ENCODE data around the gene C11orf58.

Gene C11orf58

DNA sequence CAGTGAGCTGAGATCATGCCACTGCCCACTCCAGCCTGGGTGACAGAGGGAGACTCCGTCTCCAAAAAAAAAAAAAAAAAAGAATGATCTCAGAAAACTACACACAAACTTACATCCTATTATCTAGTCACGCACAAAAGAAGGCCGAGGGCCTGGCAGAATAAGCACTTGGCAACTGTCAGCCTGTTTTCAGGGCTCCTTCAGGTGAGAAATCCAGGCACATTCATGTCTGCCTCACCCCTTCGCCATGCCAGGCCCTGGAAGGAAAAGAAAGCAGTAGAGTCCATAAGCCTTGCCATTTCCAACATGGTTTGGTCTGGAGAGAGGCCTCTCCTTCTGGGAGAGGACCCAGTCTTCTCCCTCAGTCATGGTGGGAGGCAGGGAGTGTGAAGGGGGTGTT, 30.9 kb downstream of the C11orf58 start:
- no peak for DNase-seq

DNA sequence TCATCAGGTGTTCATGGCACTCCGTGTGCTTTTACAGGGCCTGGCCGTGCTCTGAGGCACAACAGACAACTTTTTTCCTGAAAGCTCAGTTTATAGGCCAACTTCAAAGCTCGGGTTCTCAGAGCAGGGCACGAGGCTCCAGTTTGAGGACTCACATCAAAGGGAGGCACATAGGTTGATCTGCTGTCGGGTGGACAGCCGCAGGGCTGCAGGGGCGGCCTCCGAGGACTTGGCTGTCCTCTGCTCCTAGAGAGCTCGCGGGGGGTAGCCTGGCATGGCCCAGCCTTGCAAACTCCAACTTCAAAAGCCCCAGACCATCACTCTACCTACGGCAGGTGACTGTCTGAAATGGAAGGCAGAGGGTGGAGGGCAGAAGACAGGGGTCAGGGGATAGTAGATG, 31.6 kb downstream of the C11orf58 start:
- DNase-seq: no peak

DNA sequence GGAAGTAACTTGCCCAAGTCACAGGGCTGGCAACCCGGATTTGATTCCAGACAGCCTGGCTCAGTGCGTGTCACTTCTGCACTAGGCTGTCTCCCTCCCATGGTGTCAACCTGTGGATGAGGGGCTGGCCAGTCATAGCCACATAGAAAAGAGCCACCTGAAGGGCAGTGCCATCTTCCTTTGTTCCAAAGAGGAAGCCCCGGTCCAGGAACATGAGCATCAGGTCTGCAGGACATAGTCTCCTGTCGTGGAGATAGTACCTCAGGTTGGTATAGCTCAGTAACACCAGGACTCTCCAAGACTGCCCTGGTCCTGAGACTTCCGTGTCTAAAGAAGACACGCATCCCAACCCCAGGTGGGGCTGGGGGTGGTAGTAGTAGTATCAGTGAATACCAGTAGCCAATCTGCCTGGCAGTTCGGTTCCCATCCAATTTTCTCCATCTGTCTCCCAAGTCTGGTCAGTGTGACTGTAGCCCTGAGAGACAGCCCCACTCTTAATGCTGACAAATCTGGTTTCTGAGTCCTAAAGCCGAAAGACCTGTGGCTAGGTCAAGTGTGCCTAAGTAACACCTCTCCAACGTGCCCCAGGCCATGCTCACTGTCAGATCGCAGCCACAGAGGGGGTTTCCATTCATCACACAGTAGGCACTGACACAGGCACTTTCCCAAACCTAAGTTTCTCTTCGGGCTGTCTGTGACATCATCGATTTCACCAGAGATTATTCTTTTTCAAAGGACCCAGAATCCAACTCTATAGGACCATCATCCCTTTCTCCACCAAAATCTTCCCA, 33.1 kb downstream of the C11orf58 start:
- DNase-seq: no peak

DNA sequence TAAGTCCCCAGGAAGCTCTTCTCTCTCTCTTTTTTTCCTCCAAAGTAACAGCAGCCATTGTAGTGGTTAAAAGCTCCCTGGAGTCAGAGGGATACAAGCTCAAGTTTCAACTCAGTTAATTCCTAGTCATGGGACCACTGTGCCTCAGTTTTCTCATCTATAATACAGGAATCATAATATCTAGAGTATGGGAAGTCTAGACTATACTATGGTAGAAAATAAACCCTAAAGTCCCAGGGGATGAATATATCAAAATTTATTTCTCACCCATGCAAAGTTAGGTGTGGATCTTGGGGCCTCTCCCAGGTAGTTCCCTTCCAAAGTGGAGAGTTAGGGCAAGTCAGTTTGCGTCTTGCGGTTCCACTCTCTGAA, 33.7 kb downstream of the C11orf58 start:
- no peak for DNase-seq

DNA sequence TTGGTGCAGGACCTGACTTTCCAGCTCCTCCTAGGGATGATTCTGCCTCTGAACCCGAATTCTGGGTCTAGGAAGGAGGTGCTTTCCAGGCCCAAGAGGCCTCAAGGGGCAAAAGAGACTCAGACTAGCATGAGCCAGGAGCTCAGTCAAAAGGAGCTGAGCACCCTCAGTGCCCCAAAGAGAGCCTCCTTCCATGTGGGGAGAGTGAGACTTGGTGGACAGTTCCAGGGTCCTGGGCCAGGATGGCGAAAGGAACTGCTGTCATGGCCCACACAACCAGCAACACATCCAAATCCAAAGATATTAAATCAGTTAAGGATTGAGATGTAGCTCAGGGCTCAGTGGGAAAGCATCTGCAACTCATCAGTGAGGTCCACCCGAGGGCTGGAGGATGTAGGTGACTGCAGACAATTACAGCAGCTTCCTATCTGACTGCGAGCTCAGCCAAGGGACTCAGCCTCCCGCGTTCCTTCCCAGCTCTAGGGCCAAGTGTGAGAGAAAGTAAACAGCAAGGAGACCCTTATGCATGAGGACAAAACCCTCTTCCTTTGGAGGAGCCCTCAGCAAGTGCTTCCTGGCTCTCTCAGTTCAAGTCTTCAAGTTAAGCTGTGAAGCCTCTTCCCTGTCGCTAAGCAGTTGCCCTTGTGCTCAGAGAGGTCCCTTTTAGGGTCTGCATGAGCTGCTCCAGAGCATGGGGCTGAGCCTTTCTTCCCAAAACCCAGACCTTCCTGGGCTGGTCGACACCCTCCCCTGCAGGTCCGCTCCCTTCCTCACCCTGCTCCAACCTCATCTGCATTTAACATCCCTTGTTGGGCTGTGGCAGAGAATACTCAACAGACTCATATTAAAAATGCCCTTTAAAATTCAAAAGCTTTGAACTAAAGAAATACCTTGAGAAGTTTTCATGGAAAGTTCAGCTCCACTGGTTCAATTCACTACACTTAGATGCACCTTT, 35.8 kb downstream of the C11orf58 start:
- no peak for DNase-seq

DNA sequence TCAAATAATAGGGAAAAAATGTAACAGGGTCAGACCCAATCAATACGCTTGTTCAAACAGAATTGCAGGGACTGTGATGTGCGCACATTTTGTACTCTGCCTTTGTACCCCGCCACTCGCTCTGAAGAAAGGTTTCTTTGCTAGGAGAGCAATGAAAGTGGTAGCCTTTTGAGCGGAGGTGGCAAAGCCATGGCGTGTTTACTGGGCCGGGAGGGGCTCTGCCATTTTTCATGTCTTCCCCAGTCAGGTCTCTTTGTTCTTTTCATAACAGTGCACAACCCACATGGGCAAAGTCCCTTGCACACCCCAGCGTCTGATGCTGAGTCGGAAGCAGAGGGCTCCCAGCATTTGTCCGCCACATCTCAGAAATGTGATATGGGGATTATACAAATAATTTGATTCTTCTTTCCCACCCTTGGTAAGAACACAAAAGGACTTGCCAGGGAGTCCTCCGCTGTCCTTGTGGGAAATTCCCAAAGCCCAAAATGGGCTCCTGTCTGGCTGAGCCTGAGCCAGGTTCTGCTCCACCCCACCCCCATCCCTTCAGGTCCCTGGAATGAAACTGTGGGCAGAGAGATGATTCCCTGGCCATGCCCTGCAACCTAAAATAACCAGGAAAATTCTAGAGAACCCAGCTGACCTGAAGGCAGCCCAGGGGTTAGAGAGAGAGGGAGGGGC, 36.6 kb downstream of the C11orf58 start:
- DNase-seq: no peak

DNA sequence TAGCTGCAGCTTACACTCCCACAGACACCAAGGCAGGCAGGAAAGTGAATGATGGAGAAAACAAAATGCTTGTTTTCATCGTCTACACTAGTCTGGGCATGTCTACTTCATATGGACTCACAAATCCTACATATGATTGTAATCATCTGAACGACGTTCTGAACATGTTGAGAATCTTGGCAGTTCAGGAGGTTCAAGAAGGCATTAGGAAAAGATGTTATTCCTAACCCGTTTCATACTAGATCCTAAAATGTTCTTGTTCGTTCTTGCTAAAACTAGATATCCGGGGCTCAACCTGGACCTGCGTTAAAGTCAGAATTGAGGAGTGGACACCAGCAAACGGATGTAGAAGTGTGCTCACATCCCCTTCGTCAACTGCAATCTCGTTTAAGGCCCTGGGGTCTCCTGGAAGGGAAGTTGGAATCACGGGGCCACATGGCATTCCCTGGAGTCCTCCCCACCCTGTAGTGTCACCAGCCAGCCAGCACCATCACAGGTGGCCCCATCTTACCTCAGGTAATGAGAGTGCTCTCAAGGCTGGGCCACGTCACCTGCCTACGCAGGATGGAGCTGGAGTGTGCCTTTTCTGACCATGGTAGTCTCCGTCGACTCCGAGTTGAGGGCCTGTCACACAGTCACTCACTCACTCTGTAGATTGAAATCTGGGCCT, 37.3 kb downstream of the C11orf58 start:
- DNase-seq: no peak

DNA sequence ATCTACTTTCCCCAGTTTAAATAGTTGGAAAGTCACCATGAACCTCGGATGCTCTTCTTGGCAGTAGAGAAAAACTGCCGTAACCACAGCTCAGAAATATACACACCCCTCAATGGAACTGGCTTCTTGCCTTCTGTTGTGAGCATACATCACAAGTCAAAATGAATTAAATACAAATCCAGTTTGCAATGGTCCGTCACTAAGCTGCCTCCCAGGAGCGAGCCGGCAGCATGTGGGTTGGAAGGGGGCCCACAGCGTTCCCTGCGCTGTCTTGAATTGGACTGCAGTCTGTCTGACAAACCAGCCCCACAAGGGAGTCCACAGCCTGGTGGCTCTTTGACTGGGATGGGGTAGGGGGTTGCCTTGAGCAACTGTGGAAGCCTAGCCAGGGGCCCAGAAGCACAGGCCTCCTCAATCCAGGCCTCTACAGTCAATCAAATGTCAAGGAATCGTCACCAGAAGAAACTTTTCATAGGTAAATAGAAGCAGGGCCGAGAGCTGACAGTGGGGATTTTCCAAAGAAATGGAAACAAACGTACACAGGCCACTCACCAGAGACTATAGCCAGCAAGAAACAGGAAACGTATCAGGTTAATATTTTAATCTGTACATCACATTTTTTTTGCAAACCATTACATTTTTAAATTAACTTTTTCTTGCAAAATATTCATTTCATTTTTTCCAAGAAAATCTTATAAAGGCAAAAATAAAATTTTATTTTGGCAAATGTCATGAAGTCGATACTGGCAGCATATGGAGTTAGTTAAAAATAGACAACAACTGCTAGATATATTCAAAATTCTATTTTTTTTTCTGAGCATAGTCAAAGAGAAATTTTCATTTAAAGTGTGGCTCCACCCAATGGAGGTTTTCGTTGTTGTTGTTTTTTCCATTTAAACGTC, 38.5 kb downstream of the C11orf58 start:
- DNase-seq: no peak

DNA sequence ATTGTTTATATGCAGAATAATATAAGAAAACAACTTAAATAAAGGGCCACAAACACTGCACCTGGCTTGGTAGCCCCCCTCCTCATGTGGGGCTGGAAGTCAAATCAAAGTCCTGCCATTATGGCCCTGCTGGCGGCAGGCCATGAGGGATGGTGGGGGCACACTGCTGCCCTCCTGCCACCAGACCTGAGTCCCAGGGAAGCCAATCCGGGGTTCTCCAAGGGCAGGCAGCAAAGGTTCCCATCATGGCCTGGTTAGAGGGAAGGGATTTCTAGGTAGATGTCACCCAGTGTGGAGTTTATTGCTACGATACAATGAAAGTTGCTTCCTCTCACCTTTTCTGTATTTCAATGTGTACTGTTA, 39.1 kb downstream of the C11orf58 start:
- DNase-seq: no peak

DNA sequence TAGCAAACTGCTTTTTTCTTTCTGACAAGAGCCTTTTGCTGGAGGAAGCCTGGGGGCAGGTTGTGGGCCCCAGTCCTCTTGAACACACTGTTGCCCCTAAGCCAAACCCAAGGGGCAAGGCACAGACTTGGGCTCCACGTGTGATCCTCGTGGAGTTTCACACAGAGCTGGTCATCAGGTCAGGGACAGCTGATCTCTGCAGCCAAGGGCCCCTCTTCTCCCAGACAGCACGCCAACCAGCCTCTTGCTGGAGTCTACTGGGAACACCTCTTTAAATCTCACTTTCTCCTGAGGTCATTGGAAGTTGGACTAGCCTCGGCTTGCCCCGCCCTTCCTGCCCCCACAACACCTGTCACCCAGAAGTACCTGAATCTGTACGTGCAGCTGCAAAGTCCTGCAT, 39.8 kb downstream of the C11orf58 start:
- no peak for DNase-seq

DNA sequence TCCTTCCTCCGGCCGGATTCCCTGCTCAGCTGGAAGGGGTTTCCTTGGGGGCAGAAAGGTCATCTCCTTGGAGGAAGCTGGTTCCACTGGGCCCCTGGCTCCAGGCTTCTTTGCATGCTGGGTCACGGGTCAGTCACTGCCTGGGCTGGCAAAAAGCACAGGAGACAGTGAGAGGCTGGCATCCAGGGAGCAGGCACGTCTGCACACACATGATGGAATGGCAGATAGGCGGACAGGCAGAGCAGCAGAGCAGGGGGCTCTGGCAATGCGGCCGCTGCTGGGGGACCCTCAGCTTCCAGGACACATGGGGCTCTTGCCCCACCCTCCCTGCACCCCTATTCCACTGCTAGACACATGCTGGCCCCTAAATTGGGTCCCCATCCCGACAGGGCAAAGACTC, 40.4 kb downstream of the C11orf58 start:
- no peak for DNase-seq

DNA sequence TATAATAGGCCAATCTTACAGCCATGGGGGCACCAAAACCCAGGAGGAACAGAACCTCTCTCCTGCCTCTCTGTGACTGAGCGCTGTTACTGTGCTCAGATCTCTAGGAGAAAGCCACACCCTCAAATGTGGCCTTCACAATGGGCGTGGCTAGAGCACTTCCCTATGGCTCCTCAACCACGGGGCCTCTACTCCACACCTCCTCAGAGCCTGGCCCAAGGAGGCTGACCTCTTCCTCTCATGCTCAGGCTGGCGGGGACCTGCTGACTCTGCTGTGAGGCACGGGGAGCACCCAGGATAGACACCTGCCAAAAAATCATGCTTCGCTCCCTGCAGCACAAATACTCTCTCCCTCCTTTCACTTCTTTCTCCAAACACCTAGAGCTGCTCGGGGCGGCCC, 41.0 kb downstream of the C11orf58 start:
- no peak for DNase-seq

DNA sequence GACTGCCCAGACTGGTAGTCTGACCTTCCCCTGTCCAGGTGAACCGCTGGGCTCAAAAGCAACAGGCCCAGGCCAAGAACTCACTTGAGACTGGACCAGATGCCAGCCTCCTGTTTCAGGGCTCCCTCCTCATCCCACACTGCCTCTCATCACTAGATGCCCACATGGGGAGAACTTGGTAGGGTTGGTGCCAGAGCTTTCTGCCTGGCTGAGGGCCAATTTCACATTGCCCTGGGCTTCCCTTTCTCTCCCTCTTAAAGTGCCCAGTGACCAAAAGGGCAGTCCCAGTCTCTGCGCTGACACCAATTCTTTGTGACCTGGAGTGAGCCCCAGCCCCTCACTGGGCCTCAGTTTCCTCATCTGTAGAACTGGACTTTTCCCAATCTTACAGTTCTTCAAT, 41.7 kb downstream of the C11orf58 start:
- DNase-seq: no peak

DNA sequence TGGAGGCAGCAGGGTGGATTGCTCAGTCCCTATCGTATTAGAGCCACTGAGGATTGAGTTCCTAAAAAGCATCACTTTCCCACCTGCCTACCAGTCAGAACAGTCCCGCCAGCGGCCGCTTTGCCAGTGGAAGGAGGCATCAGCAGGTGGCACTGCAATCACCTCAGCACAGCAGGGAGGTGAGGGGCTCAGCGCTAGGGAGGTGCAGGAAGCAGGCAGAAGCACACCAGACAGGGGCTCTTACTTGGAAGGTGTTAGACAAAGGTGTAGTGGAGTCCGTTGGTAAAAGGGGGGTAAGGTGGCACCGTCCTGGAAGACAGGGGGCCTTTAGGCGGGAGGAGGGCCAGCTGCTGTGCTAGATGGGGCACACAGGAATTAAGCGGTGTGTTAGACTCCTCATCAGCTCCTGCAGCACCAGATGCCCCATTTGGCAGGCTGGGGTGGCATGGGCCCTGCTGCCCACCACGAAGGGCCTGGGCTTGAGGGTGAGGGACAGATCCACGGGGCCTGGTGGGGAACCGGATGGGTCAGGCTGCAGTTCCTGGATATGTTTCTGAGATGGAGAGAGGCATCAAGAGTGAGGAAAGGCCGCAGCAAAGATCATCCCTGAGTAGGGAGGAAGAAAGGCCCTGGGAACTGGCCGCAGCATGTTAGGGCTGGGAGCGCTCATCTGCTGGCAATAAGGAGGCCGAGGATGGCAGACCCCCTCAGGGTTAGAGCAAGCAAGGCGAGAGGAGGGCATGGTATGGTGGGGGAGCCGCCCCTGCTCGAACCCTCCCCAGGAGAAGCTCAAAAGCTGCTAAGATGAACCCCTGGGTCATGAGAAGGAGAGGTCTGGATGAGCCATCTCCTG, 42.5 kb downstream of the C11orf58 start:
- no peak for DNase-seq

DNA sequence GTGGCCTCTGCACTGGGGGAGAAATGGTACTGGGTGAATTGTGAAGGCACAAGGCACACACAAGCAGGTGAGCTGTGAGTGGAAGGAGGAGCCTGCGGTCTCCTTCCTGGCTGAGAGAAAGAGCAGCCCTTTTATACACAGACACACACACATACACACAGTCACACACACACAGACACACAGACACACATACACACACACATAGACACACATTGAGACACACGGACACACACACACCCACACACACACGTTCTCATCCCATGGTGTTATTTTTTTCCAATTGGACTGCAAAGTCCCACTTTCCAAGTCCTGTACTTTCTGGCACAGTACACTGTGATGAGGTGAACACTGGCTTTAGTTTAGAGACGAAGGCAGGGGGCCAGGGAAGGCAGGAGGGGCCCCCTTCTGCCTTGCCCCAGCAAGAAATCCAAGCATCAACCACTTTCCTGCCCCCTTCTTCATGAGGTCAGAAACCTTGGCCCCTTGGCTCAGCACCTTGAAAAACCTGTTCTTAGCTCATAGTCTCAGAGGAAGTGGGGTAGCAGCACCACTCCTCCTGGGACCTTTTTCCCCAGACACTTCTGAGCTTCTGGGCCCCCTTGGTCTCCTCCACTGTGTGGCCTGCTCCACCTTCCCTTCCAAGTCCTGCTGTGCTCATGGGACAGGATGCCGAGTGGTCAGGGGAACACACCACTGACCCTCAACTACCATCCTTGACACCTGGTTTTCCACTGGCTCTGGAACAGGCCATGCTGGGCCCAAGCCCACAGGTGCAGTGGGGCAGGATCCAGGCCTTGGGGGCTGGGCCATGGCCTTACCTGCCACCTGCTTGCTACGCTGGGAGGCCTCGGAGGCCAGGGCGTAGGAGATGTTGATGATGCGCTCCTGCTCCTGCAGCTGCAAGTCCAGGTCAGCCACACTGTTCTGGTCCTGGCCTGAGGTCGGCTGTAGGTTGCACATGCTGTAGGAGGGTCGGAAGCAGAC, 43.8 kb downstream of the C11orf58 start:
- DNase-seq: no peak

DNA sequence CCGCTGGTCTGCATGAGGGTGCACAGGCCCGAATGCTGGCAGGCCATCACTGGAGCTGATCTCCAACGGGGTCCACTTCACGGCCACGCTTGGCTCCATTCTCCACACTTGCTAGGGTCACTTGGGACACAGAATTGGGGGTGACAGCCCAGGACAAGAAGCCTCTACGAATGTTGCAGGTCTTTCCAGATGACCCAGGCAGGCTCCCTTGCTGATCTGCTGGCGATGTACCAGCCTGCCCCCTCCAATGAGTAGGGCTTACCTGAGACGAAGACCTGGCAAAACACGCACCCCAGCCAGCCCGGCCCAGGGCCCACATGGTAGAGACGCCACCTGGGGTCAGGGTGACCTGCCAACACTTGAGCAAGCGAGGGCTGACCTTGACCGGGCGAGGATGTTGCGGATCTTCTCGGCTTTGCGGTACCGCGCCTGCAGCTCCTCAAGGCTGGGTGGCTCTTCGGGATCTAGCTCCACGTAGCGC, 44.9 kb downstream of the C11orf58 start:
- no peak for DNase-seq

DNA sequence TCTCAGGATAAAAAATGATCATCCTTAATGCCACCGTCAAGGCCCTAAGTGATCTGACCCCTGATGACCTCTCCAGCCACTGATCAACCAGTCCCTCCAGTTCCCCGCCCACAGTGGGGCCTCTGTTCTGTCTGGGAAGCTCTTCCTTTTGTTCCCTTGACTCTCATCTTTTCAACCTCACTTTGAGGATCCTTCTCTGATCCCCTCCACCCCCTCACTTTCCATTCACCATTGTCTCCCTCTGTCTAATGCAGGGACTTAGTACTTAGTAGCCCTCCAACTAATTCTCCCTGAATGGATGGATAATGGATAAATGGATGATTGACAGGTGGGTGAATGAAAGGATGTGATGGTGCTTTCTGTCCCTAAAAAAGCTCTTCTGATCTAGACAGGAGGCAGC, 45.6 kb downstream of the C11orf58 start:
- DNase-seq: no peak

DNA sequence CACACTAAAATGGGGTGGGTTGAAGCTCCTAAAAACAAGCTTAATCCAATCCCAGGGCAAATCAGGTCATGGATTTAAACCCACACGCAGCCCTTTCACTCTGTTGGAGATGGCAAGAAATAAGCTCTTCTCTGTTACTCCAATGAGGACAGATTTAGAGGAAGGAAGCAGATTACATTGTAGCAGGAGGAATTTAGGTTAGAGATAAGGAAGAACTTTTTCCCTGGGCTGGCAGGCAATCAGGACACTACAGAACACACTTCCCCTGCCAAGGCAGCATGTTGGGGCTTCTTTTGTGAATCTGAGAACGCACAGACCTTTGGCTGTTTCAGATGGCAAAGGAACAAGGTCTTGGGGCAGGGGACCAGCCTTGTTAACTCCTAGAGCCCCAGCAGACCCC, 46.2 kb downstream of the C11orf58 start:
- no peak for DNase-seq

DNA sequence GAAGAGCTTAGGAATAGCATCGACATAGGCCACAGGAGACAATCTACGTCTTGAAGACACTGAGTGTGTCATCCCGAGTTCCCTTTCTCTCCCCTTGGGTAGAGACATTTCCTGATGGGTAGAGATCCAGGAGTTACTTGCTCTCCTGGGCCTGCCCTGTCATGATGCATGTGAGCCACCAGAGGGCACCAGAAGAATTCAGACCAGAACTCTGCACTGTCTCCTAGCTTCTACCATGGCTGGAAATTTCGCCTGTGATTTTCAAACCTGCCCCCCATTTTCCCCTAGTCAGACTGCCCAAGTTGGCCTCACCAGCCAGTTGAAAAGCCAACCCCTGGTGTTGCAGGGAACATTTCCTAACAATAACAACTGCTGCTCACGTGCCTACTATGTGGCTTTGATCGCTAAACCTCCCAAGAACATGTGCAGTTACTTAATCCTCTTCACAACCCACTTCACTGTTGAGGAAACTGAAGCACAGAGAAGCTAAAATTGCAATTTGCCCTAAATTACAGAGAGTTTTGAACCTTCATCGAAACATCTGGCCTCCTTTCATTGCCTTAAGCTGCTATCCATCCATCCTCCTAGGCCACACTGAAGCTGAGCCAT, 47.2 kb downstream of the C11orf58 start:
- DNase-seq: peak; percentile 63
